ENCODE measurements around the gene PDE6D.

GRCh38 chr2:231725476-231725875 lies 55.6 kb downstream of the PDE6D start:
- TF ChIP-seq EZH2 (IDR thresholded peaks at IDR 0.05; ENCODE audit: borderline replicate concordance) (no peak), CTCF (IDR thresholded peaks at IDR 0.05; ENCODE audit: poor library complexity) (no peak), EZH2phosphoT487 (IDR thresholded peaks at IDR 0.05; ENCODE audit: low read depth, severe bottlenecking, unreplicated experiment) (no peak)

All from hepatocyte (in vitro differentiated cells).